Calu3 (cell line): ENCODE results near the gene SLC44A1. TPM values are rescaled to one million over a fixed set of nuclear protein-coding genes. Genes with fewer than 3 reads are reported as not detected.

Experiments used
- BruUV-seq: library from RNA; stranded (reverse); fragments of 400-500 nt; replicated peaks from 2 replicates; lab custom pipeline; 2021; lab: Mats Ljungman, UMichigan
- CTCF ChIA-PET: fragments of 300-600 bp; sonication (Branson Sonifier 250); formaldehyde crosslinking; loops from one replicate; lab custom pipeline; 2022; ENCODE audit warnings: antibody characterized with exemption; lab: Charles Lee
- DNase-seq: peaks from one replicate; pipeline ENCODE4 v3.0.0; 2022
- H3K27ac Mint-ChIP-seq: one replicate; pipeline ENCODE4 v1.8.0; 2022; ENCODE audit warnings: mixed read lengths; ENCODE audit not compliant: unreplicated experiment
- H3K27me3 Mint-ChIP-seq: one replicate; pipeline ENCODE4 v1.8.0; 2022; ENCODE audit warnings: mixed read lengths; ENCODE audit not compliant: unreplicated experiment
- H3K36me3 Mint-ChIP-seq: one replicate; pipeline ENCODE4 v1.8.0; 2022; ENCODE audit warnings: mild to moderate bottlenecking, moderate library complexity, mixed read lengths; ENCODE audit not compliant: insufficient read depth, unreplicated experiment
- H3K4me1 Mint-ChIP-seq: one replicate; pipeline ENCODE4 v1.8.0; 2022; ENCODE audit warnings: mild to moderate bottlenecking, low read depth, mixed read lengths; ENCODE audit not compliant: unreplicated experiment
- H3K4me3 Mint-ChIP-seq: one replicate; pipeline ENCODE4 v1.8.0; 2022; ENCODE audit warnings: mild to moderate bottlenecking, low read depth, moderate library complexity, mixed read lengths; ENCODE audit not compliant: unreplicated experiment
- H3K9me3 Mint-ChIP-seq: one replicate; pipeline ENCODE4 v1.8.0; 2022; ENCODE audit warnings: low read depth, mixed read lengths; ENCODE audit not compliant: unreplicated experiment
- intact Hi-C: fragments of 100-400 bp; cut with micrococcal nuclease; formaldehyde crosslinking; loops from one replicate; pipeline ENCODE4 v1.10.0; 2022; ENCODE audit not compliant: unreplicated experiment
- total RNA-seq: library from RNA; stranded (reverse); gene quantifications from 2 replicates; pipeline ENCODE4 v1.2.3, GENCODE V29; 2022
- TF ChIP-seq, protein P1 (sequence below): fragments of 200-600 bp; IDR thresholded peaks from one replicate; pipeline ENCODE4 v1.8.0; 2022; ENCODE audit warnings: antibody characterized with exemption; ENCODE audit not compliant: unreplicated experiment

Gene SLC44A1
- total RNA-seq, 1 experiment from 2014 or later = 41.2 TPM

DNA sequence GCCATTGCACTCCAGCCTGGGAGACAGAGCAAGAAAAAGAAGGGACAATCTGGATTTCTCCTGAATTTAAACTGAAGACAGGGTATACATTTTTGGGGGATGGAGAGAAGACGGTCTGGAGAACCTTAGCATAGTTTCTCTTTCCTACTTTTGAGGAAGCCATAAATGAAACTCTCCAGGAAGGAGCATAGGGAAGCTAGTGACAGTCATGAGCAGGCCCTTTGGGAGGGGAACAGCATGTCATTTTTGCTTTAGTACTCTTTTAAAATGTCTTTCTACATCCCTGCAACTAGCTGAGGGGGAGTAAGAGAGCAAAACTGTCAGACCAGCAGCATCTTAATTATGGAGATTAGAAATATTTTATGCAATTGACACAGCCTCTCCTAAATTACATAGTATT lies 8.2 kb upstream of the SLC44A1 start:
- no peak for DNase-seq
- Mint-ChIP-seq H3K27me3 (no peaks in the 10 kb centered on the region), H3K36me3 (no peaks in the 10 kb centered on the region), H3K4me1 (no peaks in the 10 kb centered on the region), H3K4me3 (no peak overlapping the region), H3K9me3 (no peaks in the 10 kb centered on the region), H3K27ac (no peak overlapping the region)
- no TSS peak for BruUV-seq
- TF ChIP-seq, protein P1, sequence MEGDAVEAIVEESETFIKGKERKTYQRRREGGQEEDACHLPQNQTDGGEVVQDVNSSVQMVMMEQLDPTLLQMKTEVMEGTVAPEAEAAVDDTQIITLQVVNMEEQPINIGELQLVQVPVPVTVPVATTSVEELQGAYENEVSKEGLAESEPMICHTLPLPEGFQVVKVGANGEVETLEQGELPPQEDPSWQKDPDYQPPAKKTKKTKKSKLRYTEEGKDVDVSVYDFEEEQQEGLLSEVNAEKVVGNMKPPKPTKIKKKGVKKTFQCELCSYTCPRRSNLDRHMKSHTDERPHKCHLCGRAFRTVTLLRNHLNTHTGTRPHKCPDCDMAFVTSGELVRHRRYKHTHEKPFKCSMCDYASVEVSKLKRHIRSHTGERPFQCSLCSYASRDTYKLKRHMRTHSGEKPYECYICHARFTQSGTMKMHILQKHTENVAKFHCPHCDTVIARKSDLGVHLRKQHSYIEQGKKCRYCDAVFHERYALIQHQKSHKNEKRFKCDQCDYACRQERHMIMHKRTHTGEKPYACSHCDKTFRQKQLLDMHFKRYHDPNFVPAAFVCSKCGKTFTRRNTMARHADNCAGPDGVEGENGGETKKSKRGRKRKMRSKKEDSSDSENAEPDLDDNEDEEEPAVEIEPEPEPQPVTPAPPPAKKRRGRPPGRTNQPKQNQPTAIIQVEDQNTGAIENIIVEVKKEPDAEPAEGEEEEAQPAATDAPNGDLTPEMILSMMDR = no peak
- CTCF ChIA-PET = no interaction called here
- intact Hi-C loops = no loop called here

GRCh38 chr9:105237246-105237645 lies 7.2 kb upstream of the SLC44A1 start:
- intact Hi-C loops = no loop called here
- Mint-ChIP-seq H3K36me3 (no peaks in the 10 kb centered on the region), H3K4me1 (no peaks in the 10 kb centered on the region), H3K9me3 (no peaks in the 10 kb centered on the region), H3K27ac (no peak overlapping the region), H3K4me3 (no peak overlapping the region), H3K27me3 (no peaks in the 10 kb centered on the region)
- no TSS peak for BruUV-seq
- CTCF ChIA-PET = no interaction called here
- DNase-seq = no peak
- TF ChIP-seq, protein P1 = no peak

GRCh38 chr9:105238302-105238701 lies 6.1 kb upstream of the SLC44A1 start:
- no TSS peak for BruUV-seq
- Mint-ChIP-seq H3K27ac (no peak overlapping the region), H3K36me3 (no peaks in the 10 kb centered on the region), H3K27me3 (no peaks in the 10 kb centered on the region), H3K9me3 (no peaks in the 10 kb centered on the region), H3K4me3 (no peak overlapping the region), H3K4me1 (no peaks in the 10 kb centered on the region)
- DNase-seq = peak; percentile 6
- intact Hi-C loops = no loop called here
- TF ChIP-seq, protein P1 = no peak
- CTCF ChIA-PET = no interaction called here

GRCh38 chr9:105241356-105242043 lies 3.0 kb upstream of the SLC44A1 start:
- no peak overlapping the region for H3K27ac Mint-ChIP-seq
- H3K27me3 Mint-ChIP-seq = no peaks in the 10 kb centered on the region
- H3K4me3 Mint-ChIP-seq = no peak overlapping the region
- CTCF ChIA-PET = no interaction called here
- H3K9me3 Mint-ChIP-seq = no peaks in the 10 kb centered on the region
- intact Hi-C loops = no loop called here
- H3K4me1 Mint-ChIP-seq = peaks cover under 1% of the 10 kb centered on the region
- DNase-seq = no peak
- no TSS peak for BruUV-seq
- H3K36me3 Mint-ChIP-seq = peaks cover 24% of the 10 kb centered on the region
- TF ChIP-seq, protein P1 = no peak
